ENCODE data around the gene STARD7.

Gene STARD7

DNA sequence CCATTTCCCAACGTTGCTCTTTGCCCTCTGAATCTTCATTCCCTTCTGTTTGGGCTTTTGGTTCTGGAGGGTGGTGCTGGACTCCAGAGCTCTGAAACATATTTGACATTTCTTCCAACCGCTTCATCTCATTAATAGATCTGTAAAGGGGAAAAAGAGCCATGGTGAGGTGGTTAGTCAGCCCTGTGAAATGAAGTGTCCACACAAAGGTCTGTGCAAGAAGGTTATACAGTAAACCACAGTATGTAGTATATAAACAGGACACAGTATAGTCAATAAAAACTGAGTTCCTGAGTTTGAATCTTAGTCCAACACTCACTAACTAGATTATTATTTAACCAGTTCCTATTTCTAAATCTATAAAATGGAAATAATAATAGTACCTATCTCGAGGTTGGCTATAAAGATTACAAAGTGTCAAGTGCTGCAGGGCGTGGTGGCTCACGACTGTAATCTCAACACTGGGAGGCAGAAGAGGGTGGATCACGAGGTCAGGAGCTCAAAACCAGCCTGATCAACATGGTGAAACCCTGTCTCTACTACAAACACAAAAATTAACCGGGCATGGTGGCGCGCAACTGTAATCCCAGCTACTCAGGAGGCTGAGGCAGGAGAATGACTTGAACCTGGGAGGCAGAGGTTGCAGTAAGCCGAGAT lies 13.1 kb downstream of the STARD7 start:
- DNase-seq = no peak

DNA sequence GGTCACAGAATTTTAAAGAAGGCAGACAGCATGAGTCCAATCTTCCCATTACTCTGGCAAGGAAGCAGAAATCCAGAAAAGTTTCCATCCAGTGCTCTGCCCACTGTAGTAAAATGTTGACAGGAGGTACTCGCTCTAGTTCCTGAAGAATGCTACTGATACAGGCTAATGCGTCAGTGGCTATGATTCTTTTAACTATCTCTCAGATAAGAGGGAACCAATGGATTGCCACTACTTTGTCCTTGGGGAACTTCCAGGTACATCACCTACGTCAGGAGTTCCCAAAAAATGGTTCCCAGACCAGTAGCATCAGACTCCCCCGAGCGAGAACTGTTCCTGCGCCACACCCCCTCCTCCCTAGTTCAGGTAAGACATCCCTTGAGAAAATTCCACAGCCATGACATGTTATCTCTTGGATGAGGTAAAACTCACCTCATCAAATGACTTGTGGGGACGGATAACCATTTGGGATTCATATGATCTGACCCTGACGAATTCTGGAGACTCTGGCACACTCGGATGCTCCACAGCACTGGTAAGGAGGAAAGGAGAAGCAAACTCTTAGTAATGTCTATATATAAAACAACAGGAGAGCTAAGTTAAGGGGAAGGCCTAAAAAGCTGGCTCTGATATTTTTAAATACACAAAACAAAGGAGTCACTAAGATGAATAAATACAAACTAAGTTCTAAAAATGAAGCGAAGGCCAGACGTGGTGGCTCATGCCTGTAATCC lies 16.5 kb downstream of the STARD7 start:
- DNase-seq = no peak

DNA sequence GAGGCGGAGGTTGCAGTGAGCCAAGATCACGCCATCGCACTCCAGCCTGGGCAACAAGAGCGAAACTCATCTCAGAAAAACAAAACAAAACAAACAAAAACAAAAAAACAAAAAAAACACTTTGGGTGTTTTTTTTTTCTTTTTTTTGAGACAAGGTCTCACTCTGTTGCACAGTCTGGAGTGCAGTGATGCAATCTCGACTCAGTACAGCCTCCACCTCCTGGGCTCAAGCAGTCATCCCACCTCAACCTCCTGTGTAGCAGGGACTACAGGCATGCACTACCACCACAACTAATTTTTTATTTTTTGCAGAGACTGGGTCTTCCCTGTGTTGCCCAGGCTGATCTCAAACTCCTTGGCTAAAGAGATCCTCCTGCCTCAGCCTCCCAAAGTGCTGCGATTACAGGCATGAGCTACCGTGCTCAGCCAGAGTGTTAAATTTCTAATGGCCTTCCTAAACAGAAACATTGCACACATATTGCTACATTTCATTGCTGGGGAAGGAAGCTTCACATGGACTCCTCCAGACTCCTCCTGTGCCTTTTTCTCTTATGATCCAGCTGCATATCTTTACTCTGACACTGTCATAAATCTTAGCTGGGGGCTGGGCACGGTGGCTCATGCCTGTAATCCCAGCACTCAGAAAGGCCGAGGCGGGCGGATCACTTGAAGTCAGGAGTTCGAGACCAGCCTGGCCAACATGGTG lies 19.7 kb downstream of the STARD7 start:
- no peak for DNase-seq

DNA sequence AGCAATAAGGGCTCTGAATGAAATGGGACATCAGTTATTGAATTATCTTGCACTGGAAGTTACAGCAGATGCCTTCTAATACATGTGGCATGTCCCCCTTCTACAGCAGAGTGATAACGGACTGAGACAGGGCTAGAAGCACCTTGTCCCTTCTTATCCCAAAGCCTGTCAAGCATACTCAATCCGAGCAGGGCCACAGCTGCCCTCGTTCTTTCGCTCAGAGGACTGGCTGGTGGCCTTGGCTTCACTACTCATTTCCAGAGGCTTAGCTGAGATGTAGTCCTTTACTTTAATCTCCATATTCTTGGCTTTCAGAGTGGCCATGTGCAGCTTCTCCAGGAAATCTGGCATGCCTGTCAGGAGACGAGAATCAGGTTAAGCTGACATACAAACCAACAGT lies 22.1 kb downstream of the STARD7 start:
- DNase-seq = no peak

DNA sequence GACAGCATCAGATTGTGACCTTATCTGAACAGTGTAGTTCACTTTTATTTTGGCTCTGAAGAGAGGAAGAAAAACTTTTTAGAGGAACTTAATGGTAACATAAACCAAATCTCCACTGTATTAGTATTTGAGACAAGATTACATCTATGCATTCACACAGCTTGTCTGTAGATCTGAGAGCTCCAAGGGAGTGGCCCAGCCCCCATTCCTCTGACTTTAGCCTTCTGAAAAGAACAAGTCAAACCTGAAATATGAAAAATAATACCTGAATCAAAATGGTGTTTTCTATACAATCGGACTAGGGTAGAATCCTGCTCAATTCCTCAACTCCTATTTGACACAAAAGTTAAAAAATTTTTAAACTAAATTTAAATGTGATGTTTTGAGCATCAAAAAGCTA lies 23.1 kb downstream of the STARD7 start:
- no peak for DNase-seq

DNA sequence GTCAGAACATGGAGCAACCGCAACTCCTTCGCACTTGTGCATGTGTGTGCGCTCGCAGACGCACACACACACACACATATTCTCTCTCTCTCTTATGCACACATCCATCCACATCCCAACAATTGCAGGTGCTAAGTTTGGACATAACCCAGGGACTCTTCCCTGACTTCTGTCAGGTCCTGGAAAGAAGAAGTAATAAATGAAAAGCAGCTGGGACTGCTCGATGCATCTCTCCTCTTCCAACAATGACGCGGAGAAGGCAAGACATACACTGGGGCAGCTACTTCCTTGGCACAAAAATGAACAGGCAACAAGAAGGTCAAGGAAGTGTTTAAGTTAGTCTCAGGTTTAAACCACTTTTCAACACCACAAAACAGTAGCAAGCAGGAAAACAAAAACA lies 23.6 kb downstream of the STARD7 start:
- DNase-seq = no peak

DNA sequence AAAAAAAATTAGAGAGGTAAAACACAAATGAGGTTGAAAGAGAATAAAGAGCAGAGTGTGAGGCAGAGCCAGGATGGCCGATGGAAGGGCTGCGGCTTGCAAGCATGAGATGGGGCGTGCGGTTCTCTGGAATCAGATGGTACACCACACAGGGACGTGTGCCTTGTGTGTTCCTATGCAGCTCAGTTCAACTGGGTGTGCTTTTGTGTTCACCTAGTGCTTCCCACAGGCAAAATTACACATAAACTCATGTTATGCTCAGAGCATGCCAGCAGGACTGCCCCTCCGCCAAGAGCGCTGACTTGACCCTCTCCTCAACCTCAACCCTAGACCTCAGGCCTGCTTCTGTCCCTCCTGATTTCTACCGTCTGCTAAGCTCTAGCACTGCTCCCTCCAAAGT lies 24.4 kb downstream of the STARD7 start:
- DNase-seq = no peak

DNA sequence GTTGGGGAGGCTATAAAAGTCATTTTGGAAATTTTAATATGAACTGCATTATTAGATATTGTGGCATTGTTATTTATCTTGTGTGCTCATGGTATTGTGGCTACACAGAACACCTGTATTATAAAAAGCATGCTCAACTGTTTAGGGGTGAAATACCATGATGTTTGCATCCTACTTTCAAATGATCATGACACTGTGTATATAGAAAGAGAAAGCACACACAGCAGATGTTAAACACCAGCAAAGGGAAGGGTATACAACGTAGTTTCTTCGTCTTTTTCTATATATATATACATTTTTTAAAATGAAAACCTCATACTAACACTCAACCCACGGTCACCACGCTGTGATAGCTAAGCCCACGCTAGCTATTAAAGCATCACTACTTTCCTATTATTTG lies 27.1 kb downstream of the STARD7 start:
- no peak for DNase-seq

DNA sequence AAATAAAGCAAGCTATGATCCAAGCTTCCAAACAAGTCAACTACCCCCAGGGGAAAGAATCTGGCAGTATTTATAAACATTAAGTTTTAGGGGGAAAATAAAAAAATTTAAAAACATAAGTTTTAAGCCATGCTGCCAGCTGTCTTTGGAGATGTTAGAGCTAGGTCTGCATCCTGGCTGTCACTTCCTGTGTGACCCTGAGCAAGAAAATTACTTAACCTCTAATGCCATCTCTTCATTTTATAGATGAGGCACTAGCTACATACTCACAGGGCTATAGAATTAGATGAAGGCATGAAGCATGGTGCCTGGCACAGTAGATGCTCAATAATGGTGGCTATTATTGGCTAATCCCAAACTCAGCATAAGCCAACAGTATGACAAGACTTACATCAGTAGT lies 28.1 kb downstream of the STARD7 start:
- DNase-seq = no peak

DNA sequence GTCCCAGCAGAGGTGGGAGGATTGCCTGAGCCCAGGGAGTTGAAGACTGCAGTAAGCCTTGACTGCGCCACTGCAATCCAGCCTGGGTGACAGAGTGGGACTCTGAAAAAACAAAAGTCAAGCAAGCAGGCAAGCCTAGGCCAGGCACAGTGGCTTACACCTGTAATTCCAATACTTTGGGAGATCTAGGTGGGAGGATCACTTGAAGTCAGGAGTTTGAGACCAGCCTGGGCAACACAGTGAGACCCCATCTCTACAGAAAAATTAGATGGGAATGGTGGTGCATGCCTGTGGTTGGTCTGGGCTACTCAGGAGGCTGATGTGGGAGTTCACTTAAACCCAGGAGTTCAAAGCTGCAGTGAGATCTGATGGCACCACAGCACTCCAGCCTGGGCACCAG lies 28.6 kb downstream of the STARD7 start:
- no peak for DNase-seq

DNA sequence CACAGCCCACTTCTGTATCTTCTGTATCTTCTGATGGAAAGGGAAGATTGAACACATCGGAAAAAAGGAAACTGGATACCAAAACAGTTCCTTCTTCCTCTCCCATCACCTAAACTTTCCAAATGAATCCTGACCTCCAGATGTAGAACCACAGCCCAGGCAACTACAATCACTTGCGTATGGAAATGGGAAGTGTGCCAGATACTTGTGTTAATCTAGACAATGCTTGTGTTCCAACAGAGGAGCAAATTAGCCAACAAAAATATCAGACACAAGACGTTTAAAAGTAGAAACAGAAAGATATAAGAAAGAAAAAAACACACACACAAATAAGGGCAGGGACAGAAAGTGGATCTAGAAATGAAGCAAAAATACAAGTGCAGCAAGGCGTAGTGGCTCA lies 32.0 kb downstream of the STARD7 start:
- DNase-seq = no peak

DNA sequence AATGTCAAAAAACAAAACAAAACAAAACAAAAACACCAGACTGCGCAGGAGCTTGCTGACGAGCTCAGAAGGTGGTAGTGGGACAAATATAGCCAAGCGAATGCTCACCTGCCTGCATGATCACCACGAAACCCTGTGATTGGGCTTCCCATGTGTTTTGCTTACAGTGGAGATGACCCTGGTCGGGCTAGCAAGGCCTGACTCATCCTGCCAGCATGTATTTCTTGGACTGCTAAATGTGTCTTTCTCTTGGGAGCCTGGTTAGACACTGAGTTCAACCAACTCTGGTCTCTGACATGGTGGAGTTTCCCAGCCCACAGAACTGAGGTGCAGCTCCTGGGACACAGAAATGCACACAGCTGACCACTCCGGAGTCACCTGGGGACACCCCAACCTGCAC lies 32.7 kb downstream of the STARD7 start:
- no peak for DNase-seq

DNA sequence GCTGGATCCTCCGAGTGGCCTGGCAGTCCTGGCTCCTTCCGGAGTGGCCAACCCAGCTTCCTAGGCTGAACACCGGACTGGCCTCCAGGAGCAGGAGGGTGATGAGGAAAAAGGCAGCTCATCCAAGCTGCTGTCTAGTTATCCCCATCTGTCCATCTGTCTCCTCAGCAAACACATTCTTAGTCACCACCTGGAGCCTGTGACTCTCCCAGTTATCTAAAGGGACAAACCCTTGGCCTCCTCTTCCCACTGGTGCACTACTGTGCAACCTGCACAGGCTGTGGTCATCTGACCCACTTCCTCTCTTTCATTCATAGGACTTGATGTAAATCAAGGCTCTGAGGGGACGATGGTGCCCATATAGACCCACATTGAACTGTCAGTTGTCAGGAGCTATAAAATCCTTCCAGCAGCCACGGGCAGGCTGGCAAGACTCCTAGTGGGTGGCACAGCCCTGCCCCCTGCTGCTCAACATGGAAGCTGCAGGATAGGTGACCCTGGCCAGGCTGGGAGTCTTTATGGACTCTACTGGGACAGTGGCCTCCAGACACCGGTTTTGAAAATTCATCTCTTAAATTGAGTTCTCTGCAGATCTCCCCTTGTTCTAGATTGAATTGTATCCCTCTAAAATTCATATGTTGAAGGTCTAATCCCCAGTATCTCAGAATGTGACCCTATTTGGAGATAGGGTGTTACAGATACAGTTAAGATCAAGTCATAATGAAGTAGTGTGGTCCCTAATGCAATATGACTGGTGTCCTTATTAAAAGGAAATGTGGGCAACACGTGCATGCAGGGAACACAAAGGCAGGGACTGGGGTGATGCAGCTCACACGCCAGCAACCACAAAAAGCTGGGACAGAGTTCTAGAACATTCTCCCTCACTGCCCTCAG lies 34.1 kb downstream of the STARD7 start:
- DNase-seq = peak; percentile 34 to 61

DNA sequence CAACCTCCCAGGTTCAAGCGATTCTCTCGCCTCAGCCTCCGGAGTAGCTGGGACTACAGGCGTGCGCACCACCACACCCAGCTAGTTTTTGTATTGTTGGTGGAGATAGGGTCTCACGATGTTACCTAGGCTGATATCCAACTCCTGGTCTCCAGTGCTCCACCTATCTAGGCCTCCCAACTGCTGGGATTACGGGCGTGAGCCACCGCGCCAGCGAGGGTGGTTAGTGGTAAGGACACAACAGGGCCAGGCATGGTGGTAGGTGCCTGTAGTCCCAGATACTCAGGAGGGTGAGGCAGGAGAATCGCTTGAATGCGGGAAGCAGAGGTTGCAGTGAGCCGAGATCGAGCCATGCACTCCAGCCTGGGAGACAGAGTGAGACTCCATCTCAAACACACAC lies 36.8 kb downstream of the STARD7 start:
- no peak for DNase-seq

DNA sequence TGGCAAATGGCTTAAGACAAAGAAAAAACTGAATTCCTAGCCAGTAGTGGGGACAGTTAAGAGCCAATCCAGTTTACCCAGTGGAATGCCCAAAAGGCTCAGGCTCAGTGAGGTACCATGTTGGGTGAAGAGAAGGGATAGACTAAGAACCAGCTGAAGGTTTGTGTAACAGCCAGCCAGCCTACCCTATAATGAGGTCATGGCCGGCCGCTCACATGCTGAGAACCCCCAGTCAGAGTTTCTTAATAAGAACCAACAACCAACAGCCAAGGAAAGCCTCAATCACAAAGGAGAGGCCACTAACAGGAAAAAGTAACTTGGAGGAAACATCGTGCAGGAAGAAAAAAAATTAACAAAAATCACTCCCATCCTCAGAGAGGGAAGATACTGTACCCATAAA lies 38.0 kb downstream of the STARD7 start:
- no peak for DNase-seq

DNA sequence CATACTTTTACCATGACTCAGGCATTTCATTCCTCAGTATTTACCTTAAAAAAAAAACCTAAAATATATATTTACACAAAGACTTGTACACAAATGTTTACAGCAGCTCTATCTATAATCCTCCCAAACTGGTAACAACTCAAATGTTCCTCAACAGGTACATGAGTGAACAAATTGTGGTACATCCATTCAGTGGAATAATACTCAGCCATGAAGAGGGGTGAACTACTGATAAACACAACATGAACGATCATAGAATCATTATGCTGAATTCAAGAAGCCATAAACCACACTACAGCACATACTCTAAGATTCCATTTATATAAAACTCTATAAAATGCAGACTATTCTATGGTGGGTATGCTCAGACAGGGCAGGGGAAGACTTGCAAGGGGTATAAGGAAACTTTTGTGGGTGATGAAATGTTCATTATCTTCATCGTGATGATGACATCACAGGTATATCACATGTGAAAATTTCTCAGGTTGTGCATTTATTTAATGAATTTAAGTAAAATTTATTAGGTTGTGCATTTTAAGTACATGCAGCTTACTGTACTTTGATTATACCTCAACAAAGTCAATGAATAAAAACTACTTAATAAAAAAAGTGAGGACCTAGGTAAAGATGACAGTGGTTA lies 38.6 kb downstream of the STARD7 start:
- no peak for DNase-seq

DNA sequence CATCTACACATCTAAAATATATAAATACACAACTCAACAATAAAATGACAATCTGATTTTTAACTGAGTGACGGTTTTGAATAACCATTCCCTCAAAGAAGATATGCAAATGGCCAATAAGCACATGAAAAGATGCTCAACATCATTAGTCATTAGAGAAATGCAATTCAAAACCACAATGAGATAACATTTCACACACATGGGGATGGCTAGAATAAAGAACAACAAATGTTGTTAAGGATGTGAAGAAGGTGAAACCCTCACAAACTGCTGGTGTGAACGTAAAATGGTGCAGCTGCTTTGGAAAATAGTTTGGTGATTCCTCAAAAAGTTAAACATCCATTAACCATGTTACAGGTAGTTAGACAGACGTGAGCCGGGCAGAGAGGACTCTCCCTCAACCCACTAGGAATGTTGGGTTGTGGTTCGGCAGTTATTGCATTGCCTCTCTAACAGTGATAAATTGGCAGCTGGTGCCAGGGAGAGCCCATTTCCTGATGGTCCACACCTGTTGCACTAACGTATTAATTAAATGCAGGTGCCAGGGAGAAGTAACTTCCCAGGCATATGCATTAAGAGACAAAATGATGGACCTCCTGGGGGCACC lies 41.1 kb downstream of the STARD7 start:
- DNase-seq = no peak

DNA sequence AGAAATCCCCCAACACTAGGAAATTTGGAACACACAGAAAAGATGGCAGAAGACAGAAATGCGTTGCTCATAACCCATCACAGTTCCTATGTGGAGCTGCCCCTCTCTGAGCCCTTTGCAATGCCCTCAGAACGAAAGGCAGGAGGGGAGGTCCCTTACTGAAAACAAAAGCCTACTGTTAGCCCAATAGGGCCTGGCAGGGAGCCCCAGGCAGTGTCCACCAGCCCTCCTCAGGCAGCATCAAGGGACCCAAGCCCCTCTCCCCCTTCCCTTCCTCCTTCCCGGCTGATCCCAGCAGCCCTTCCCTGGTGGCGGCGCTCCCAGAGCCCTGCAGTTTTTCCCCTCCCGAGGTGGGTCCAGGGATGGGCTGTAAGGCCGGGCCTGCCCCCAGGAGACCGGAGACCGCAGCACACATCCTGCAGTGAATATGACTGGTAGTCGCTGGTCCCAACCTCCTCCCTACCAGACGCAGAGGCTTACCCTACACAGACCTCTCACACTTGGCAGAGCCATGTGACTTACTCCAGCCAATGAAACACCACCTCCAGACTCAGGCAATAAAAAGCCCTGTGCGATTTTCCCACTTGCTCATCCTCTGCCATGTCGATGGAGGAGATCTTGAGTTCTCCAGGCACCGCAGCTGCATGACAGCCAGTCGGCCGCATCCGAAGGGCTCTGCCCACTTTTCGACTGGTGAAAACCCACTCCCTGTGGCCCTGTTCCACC lies 44.0 kb downstream of the STARD7 start:
- DNase-seq = no peak

DNA sequence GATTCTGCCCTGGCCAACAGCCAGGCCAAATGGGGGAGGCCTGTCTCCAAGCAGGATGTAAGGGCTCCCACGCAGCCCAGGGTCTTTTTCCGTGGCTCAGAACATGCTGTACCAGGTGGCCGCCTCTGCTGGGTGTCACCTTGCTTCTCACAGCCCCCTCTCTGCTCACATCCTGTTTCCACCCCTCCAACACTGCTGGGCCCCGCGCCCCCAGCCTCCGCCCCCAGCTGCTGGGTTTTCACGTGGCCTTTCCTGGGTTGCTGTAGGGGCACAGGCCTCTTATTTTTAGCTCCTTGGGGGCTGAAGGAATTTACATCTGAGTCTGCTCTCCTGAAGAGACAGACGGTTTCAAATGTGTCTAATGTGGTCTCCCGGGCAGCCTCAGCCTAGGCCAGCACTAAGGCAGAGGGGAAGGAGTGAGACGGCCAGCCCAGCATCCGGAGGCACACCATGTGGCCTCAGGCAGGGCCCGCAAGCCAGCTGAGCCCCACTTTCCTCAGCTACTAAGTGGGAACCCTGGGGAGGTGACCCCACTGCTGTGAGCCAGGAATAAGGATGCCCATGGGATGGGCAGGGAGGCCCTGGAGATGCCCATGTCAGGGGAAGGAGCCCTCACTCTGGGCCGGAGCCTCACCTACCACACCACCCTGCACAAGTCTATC lies 44.7 kb downstream of the STARD7 start:
- no peak for DNase-seq

DNA sequence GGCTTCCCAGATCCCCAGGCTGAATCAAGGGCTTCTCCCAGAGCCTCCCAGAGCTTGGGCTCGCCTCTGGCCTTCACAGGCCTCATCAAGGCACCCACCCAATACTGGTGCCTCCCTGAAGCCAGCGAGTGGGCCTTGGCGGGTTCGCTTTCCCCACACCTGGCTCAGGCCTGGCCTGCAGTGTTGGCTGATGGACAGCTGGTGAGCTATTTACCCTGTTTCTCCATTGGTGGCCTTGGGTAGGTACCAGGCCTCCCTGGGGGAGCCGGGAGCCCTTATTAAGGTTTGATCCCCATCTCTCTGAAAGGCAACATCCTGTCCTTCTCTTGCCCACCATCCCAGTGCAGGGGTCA lies 45.2 kb downstream of the STARD7 start:
- no peak for DNase-seq

DNA sequence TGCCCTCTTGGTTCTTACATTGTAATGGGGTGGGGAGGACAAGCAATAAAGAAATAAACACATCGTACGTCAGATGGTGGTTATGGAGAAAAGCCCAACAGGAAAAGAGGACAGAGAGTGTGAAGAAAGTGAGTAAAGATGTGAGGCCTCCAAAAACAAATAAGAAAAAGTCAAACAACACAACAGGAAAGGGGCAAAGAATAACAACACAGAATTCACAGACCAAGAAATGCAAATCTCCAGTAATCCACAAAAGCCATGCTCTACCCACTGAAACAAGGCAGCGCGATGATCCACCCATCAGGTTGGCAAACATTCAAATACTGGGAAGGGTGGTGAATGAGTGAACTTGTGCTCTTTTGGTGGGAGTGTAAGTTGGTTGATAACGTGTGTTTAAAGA lies 46.7 kb downstream of the STARD7 start:
- no peak for DNase-seq
